Tibial nerve (tissue), 3 donors: ENCODE measurements around the gene STARD9.

Experiments used
- POLR2A ChIP-seq, 2 donors: fragments of 450-650 bp; IDR thresholded peaks; one replicate each; pipeline ENCODE4 v1.6.1; 2017; ENCODE audit warnings: antibody characterized with exemption in 2 of 2, mild to moderate bottlenecking in 2 of 2, moderate library complexity in 2 of 2
- TF ChIP-seq, protein P1 (sequence below), 5 experiments: fragments of 200-600 bp in 3 of 5; fragments of 450-650 bp in 2 of 5; sonication (generic) in 3 of 5; IDR thresholded peaks; one replicate each; pipeline ENCODE4 v1.5.1; 2016 to 2019; ENCODE audit warnings: antibody characterized with exemption in 5 of 5, mild to moderate bottlenecking in 3 of 5, moderate library complexity in 2 of 5

DNA sequence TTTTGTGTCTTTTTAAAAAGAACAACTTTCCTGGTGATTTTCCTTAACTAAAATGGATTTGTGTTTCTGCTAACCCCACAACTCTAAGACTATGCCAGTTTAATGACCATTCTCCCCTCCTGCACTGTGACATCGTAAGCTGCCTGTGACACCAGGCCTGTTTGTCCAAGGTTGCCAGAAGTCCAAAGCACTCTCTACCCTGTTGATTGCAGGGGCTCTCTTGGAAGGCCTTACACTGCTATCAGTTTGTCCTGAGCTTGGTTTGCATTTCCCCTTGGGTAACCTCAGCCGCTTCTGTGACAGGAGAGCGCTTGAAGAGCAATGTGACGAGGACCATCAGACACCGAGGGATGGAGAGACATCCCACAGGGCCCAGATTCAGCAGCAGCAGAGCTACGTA is 105.7 kb downstream of the STARD9 start:
- TF ChIP-seq, protein P1, sequence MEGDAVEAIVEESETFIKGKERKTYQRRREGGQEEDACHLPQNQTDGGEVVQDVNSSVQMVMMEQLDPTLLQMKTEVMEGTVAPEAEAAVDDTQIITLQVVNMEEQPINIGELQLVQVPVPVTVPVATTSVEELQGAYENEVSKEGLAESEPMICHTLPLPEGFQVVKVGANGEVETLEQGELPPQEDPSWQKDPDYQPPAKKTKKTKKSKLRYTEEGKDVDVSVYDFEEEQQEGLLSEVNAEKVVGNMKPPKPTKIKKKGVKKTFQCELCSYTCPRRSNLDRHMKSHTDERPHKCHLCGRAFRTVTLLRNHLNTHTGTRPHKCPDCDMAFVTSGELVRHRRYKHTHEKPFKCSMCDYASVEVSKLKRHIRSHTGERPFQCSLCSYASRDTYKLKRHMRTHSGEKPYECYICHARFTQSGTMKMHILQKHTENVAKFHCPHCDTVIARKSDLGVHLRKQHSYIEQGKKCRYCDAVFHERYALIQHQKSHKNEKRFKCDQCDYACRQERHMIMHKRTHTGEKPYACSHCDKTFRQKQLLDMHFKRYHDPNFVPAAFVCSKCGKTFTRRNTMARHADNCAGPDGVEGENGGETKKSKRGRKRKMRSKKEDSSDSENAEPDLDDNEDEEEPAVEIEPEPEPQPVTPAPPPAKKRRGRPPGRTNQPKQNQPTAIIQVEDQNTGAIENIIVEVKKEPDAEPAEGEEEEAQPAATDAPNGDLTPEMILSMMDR (IDR thresholded peaks at IDR 0.05), result no peak
- TF ChIP-seq POLR2A (IDR thresholded peaks at IDR 0.05), result no peak
